GM19025 (cell line): ENCODE data around the gene TUSC2.

Source experiments
- ATAC-seq: cut with Tn5 transposase; IDR thresholded peaks from one replicate; pipeline ENCODE4 v1.9.1; 2021; ENCODE audit warnings: mild to moderate bottlenecking, low read depth, moderate library complexity; ENCODE audit not compliant: unreplicated experiment

The TUSC2 gene

DNA sequence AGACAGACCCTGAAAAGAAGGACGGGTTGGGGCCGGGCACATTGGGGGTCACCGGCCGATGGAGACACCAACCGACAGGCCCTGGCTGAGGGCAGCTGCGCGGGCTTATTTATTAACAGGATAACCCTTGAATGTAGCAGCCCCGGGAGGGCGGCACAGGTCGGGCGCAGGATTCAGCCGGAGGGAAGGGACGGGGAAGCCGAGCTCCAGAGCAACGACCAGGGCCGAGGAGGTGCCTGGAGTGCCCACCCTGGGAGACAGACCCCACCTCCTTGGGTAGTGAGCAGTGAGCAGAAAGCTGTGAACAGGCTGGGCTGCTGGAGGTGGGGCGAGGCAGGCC, 51.3 kb downstream of the TUSC2 start:
- no peak for ATAC-seq

DNA sequence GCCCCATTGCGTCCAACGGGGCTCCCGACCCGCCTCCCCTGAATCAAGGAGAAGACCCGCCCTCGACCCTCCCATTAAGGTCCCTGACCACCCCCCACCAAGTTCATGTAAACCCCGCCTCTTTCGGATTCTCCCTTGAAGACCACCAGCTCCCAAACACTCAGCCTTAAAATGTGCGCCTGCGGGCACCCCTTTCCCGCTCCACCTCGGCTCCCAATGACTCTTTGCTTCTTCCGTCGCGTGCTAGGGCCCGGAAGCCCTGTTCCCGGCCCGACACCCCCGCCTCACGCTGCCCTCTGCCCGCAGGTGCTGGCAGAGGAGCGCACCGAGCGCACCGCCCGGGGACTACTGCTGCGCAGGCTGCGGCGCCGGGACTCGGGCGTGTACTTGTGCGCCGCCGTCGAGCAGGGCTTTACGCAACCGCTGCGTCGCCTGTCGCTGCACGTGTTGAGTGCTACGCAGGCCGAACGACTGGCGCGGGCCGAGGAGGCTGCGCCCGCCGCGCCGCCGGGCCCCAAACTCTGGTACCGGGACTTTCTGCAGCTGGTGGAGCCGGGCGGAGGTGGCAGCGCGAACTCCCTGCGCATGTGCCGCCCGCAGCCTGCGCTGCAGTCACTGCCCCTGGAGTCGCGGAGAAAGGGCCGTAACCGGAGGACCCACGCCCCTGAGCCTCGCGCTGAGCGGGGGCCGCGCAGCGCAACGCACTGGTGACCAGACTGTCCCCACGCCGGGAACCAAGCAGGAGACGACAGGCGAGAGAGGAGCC, 51.8 kb downstream of the TUSC2 start:
- no peak for ATAC-seq

GRCh38 chr3:50275141-50275995, 52.7 kb downstream of the TUSC2 start:
- no peak for ATAC-seq
